NCI-H345 (cell line): Measurements from ENCODE around the gene COA1.
"Not testable (repeated sequence)": the region's sequence is repeated elsewhere in the genome, so short reads cannot be mapped to it uniquely, and the experiment has no call there.

Experiments
- DNase-seq: peaks from one replicate; lab custom pipeline; 2025; lab: John Stamatoyannopoulos, UW

COA1 gene

DNA sequence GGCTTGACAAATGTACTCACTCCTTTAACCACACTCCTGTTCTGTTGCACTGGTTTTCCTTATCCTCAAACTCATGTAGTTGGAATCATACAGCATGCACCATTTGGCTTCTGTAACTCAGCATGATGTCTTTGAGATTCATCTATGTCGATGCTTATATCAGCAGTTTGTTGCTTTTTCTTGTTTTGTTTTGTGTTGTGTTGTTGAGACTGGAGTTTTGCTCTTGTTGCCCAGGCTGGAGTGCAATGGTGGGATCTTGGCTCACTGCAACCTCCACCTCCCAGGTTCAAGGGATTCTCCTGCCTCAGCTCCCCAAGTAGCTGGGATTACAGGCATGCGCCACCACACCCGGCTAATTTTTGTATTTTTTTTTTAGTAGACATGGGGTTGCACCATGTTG is 101.5 kb downstream of the COA1 start:
- not testable (repeated sequence) for DNase-seq

DNA sequence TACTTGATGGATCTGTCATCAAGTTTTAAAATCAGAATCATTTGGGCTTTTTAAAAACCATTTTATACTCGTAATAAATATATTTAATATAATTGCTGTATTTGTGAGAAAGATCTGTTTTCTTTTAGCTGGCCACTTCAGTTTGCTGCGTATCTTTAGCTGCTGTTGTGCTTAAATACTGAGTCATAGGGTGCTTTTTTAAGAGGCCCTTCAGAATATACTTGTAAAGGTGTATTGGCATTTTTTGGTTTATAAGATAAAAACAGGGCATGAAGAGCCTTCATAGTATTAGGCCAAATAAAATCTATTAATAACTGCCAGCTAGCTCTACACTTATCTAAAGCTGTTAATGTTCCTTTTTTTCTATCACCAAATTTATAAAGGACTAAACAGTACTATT is 102.6 kb downstream of the COA1 start:
- DNase-seq = no peak

DNA sequence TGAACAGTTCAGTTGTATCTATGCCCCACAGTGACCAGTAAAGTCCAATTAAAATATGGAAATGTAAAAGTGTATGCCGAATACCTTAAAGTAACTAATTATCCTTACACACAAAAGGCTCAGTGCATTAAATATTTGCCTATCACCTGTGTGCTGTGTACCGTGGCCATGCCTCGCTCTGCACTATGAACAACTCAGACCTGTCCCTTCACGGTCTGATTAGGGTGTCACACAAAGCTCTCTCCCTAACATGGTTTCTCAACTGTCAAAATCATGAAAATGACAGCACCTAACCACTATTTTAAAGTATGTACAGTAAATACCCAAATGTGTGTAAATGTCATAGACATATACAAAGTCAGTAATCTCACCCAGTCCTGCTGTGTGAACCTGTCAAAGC is 103.3 kb downstream of the COA1 start:
- DNase-seq = no peak

- no peak for DNase-seq
Observed at GRCh38 chr7:43625453-43625852, 103.9 kb downstream of the COA1 start.

DNA sequence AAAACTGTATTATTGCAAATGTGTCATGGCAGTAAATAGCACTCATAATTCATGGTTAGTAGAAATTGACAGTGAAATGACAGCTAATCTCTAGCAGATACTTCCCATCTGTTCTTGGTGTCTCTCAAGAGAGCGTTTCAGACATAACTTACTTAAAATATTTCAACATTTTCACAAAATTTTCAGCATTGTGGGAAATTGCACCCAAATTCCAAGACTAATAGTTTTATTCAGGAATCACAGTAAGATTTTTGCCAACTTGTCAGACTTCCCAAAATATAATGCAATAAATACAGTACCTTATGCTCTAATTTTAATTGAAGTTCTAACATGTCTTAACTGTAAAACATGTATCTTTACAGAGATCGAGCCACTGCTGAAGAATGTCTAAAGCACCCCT is 105.2 kb downstream of the COA1 start:
- DNase-seq = no peak

GRCh38 chr7:43621729-43622448 is 107.4 kb downstream of the COA1 start:
- no peak for DNase-seq

- DNase-seq = no peak
Observed at GRCh38 chr7:43619213-43620012, 109.9 kb downstream of the COA1 start.

GRCh38 chr7:43618073-43618472 is 111.2 kb downstream of the COA1 start:
- no peak for DNase-seq

DNA sequence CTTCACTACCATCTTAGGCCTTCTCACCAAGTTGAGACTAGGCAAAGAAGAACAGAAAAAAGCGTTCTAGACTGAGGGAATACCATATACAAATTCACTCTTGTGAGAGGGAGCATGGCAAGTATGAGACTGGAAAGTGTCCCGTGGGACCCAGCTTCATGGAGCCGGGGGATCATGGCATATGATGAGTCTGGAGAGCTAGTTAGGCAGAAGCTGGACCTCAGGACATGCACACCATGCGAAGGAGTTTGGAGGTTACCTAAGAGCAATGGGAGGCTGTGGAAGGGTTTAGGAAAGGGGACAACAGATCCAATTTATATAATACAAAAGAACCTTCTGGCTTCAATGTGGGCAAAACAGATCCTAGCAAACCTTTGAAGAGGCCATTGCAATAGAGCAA is 112.3 kb downstream of the COA1 start:
- DNase-seq = no peak

- DNase-seq = no peak
Observed at GRCh38 chr7:43615558-43616145, 113.7 kb downstream of the COA1 start.

DNA sequence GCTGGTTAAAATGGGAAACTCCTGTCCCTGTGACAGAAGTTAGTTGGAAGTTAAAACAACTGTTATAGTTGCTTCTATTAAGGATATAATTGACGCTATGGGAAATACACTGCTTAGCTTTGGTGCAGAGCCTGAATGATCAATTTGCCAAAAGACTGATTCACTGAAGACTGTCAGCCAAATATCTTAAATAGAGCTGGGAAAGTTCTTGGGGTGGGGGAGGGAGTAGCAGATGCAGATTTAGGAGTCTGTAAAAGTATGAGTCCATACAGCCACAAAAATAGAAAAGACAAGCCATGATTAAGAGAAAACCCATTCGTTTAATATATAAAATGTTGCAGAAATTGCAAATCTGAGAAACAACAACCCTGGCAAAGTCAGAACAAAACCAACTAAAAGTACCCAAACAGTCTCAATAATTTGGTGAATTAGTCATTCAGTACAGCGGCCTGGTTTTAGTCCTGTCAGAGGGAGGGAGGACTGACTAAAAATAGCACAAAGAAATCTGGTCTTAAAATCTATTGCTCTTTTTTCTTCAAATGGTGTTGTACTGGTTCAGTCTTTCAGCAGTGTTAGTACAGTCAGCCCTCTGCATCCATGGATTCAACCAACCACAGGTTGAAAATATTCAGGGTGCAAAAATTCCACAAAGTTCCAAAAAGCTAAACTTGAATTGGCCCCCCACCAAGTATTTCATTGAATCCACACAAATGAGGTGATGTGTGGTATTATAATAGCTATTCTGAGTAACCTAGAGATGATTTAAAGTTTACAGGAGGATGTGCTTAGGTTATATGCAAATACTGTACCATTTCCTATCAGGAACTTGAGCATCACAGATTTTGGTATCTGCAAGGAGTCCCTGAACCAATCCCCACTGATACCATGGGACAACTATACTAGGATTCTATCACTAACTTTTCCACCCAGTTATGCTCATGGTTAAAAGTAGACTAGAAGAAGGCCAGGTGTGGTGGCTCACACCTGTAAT is 116.4 kb downstream of the COA1 start:
- DNase-seq = no peak

- DNase-seq = no peak
Observed at GRCh38 chr7:43612128-43612527, 117.2 kb downstream of the COA1 start.

DNA sequence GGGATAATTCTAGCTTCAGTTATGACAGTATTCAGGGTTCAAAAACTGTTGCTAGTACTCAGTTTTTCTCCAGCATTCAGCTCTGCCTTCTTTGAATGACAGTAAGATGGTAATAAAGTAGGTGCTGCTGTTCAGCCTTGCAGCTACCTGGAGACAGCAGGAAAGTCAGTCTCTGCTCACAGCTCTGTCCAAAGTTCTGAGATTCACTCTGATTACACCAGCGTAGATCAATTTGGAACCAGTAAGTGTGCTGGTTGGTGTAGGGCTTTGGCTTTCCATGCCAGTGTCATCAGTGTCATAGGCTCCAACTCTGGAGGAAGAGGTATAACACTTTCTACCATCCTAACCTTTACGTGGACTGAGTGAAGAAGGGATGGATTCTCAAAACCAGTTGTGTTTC is 120.2 kb downstream of the COA1 start:
- DNase-seq = no peak

DNA sequence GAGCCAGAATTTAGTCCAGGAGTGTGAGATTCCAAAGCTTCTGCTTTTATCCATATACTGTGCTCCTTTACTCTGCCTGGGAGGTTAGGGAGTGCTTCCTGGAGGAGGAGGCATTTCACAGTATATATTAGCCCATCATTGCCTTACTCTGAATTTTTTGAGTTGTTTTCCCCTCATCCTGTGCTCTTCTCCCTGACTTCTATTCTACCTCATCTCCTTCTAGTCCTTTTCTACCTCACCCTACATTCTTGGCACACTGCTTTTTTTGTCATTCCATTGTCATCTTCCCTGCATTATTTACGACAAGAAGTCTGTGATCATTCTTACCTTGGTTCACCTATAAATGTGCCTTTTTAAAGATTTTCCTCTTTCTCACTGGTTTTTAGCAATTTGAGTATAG is 125.1 kb downstream of the COA1 start:
- DNase-seq = no peak

DNA sequence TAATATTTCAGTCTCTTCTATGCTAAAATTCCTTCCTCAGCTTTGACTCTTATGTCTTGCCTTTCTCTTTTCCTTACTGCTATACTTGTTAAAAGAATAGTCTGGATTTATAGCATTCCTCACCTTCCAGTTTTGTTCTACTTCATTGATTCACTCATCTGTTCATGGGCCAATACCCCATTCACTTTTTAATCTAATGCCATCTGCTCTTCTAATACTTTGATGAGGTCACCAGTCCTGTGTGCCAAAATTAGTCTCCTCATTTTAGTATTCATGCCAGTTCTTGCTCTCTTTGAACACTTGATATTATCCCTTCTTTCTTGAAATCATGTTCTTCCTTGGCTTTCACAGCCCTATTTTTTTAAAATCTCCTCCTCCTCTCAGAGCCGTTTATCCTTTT is 127.1 kb downstream of the COA1 start:
- no peak for DNase-seq

DNA sequence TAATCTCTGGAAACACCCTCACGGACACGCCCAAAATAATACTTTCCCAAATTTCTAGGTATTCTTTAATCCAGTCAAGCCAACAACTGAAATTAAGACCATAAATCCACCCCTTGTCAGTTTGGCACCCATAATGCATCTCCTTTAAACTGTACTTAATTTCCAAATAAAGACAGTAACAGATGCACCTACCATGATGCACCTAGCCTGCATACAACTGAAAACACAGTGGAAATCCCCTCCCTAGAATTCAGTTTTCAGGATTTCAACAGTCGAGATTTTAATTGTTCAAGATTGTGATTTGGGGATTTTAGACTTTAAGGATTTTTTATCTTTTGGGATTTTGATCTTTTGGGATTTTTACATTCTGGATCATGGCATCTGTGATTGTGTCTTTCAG is 129.3 kb downstream of the COA1 start:
- DNase-seq = no peak

DNA sequence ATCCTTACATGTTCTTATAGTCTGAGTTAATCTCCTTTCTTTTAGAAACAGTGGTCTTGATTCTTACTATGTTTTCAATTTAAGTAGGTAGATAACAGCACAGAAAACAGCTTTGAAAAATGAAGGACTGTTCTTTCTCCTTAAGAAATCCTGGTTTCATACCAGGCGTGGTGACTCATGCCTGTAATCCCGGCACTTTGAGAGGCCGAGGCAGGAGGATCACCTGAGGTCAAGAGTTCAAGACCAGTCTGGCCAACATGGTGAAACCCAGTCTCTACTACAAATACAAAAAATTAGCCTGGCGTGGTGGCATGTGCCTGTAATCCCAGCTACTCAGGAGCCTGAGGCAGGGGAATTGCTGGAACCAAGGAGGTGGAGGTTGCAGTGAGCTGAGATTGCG is 132.9 kb downstream of the COA1 start:
- DNase-seq = not testable (repeated sequence)

DNA sequence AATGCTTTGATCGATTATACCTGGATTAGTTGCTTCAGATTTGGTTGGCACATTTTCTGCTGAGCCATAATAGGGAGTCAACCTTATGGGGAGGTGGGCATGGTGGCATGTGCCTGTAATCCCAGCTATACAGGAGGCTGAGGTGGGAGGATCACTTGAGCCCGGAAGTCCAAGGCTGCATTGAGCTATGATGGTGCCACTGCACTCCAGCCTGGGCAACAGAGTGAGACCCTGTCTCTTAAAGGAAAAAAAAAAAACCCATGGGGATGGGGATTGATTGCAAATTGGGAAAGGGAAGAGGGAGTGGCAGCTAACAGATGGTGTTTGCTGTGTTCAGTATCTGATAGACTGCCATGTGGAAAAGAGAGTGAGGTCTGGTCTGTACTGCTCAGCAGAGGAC is 135.3 kb downstream of the COA1 start:
- no peak for DNase-seq

GRCh38 chr7:43593010-43593409 is 136.3 kb downstream of the COA1 start:
- DNase-seq = no peak

DNA sequence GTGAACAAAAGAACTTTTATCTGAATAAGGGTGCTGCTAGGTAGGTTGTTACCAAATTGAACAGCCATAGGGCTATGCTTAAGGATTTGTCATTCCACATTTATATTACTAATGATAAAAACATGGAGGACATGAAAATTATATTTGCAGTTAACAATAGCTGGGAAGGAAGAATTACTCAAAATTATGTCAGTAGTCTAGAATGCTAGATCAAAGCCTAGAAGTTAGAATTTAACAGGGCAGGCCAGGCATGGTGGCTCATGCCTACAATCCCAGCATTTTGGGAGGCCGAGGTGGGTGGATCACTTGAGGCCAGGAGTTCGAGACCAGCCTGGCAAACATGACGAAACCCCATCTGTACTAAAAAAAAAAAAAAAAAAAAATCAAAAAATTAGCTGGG is 137.0 kb downstream of the COA1 start:
- DNase-seq = no peak

DNA sequence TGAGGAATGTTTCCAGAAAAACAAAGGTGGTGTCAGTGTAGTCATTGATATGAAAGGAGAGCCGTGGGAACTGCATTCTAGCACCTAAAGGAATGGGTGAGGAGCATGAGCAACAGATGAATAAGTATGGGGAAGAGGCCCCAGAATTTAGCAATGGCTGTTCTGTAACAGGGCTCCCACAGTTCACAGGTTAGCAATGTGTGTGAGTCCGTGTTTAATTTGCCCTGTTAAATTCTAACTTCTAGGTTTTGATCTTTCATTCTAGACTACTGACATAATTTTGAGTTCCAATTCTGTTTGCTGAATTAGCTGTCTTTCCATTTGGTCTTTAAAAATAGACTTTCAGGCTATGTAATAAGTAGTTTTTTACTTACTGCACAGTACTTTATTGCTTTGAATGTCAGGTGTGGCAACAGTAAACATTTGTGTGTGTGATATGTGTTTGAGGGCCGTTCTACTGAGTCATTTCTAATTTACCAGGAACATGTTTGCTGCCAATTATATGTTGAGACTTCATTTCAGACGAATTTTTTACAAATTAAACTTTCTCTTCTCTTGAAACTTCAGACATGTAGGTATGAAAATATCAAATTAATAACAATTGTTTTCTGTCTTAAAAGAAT is 137.7 kb downstream of the COA1 start:
- DNase-seq = no peak
